H9 (cell line): ENCODE data around the gene MICA. TPM values are rescaled to one million over a fixed set of nuclear protein-coding genes. Genes with fewer than 3 reads are reported as not detected.
A peak's percentile ranks its signal among the peaks of the same experiment; 100 is the strongest.

Experiments used
- DNase-seq: peaks from one replicate; pipeline ENCODE4 v3.0.0-alpha.2; 2017
- H2AFZ ChIP-seq: one replicate; pipeline ENCODE4 v1.6.1; 2013; ENCODE audit warnings: mild to moderate bottlenecking, low read length, control low read depth, moderate library complexity
- H2AK5ac ChIP-seq: 2 replicates; pipeline ENCODE4 v1.6.1; 2013; ENCODE audit warnings: low read length, control low read depth, mixed read lengths; ENCODE audit not compliant: insufficient read length
- H2BK120ac ChIP-seq: one replicate; pipeline ENCODE4 v1.6.1; 2013; ENCODE audit warnings: low read depth, mild to moderate bottlenecking, low read length, control low read depth, inconsistent platforms; ENCODE audit not compliant: poor library complexity, severe bottlenecking
- H2BK12ac ChIP-seq: 2 replicates; pipeline ENCODE4 v1.6.1; 2013; ENCODE audit warnings: low read length, control low read depth, mixed read lengths, low read depth; ENCODE audit not compliant: insufficient read length
- H2BK15ac ChIP-seq: 2 replicates; pipeline ENCODE4 v1.6.1; 2013; ENCODE audit warnings: low read depth, low read length, control low read depth
- H2BK20ac ChIP-seq: one replicate; pipeline ENCODE4 v1.6.1; 2013; ENCODE audit warnings: low read depth, mild to moderate bottlenecking, low read length, control low read depth, inconsistent platforms; ENCODE audit not compliant: poor library complexity, severe bottlenecking
- H2BK5ac ChIP-seq: 2 replicates; pipeline ENCODE4 v1.6.1; 2013; ENCODE audit warnings: low read length, control low read depth, mixed read lengths; ENCODE audit not compliant: insufficient read length
- H3K14ac ChIP-seq: 2 replicates; pipeline ENCODE4 v1.6.1; 2013; ENCODE audit warnings: low read length, control low read depth; ENCODE audit not compliant: insufficient read depth
- H3K18ac ChIP-seq: 2 replicates; pipeline ENCODE4 v1.6.1; 2013; ENCODE audit warnings: low read depth, mild to moderate bottlenecking, mixed read lengths, low read length, control low read depth; ENCODE audit not compliant: insufficient read length
- H3K23ac ChIP-seq: 2 replicates; pipeline ENCODE4 v1.6.1; 2013; ENCODE audit warnings: low read length, control low read depth, mixed read lengths, low read depth; ENCODE audit not compliant: insufficient read length
- H3K23me2 ChIP-seq: 2 replicates; pipeline ENCODE4 v1.6.1; 2013; ENCODE audit warnings: low read depth, mild to moderate bottlenecking, mixed read lengths, low read length, control low read depth; ENCODE audit not compliant: insufficient read length, poor library complexity, severe bottlenecking
- H3K27ac ChIP-seq: 2 replicates; pipeline ENCODE4 v1.5.1; 2013; ENCODE audit warnings: low read length, control low read depth, mixed read lengths, low read depth; ENCODE audit not compliant: insufficient read length
- H3K27me3 ChIP-seq: 2 replicates; pipeline ENCODE4 v1.6.1; 2013; ENCODE audit warnings: low read length, control low read depth, inconsistent platforms; ENCODE audit not compliant: insufficient read depth
- H3K4ac ChIP-seq: 2 replicates; pipeline ENCODE4 v1.6.1; 2013; ENCODE audit warnings: low read depth, mild to moderate bottlenecking, control low read depth, inconsistent platforms, low read length, moderate library complexity
- H3K4me1 ChIP-seq: 2 replicates; pipeline ENCODE4 v1.6.1; 2013; ENCODE audit warnings: low read length, control low read depth, inconsistent platforms; ENCODE audit not compliant: insufficient read depth
- H3K4me2 ChIP-seq: 2 replicates; pipeline ENCODE4 v1.6.1; 2013; ENCODE audit warnings: low read length, control low read depth, mixed read lengths; ENCODE audit not compliant: insufficient read length, insufficient read depth
- H3K56ac ChIP-seq: 2 replicates; pipeline ENCODE4 v1.6.1; 2013; ENCODE audit warnings: low read depth, mild to moderate bottlenecking, mixed read lengths, low read length, control low read depth; ENCODE audit not compliant: insufficient read length
- H3K79me1 ChIP-seq: 2 replicates; pipeline ENCODE4 v1.6.1; 2013; ENCODE audit warnings: low read depth, mild to moderate bottlenecking, moderate library complexity, low read length, control low read depth, inconsistent platforms; ENCODE audit not compliant: insufficient read depth, poor library complexity, severe bottlenecking
- H3K79me2 ChIP-seq: 2 replicates; pipeline ENCODE4 v1.6.1; 2013; ENCODE audit warnings: low read length, control low read depth, inconsistent platforms; ENCODE audit not compliant: insufficient read depth
- H3K9ac ChIP-seq: 2 replicates; pipeline ENCODE4 v1.6.1; 2013; ENCODE audit warnings: low read length, control low read depth, mixed read lengths; ENCODE audit not compliant: insufficient read length; ENCODE audit errors: extremely low read depth
- H3K9me3 ChIP-seq: one replicate; pipeline ENCODE4 v1.6.1; 2013; ENCODE audit warnings: low read depth, low read length, inconsistent platforms; ENCODE audit not compliant: control insufficient read depth
- H3T11ph ChIP-seq: one replicate; pipeline ENCODE4 v1.6.1; 2013; ENCODE audit warnings: mild to moderate bottlenecking, low read length, control low read depth, inconsistent platforms
- H4K20me1 ChIP-seq: one replicate; pipeline ENCODE4 v1.6.1; 2013; ENCODE audit not compliant: control insufficient read depth, insufficient read length, insufficient read depth
- H4K5ac ChIP-seq: 2 replicates; pipeline ENCODE4 v1.6.1; 2013; ENCODE audit warnings: low read depth, mild to moderate bottlenecking, mixed read lengths, low read length, control low read depth; ENCODE audit not compliant: insufficient read length
- H4K8ac ChIP-seq: replicated peaks from 2 replicates; pipeline ENCODE4 v1.6.1; 2013; ENCODE audit warnings: low read length, control low read depth, mixed read lengths, low read depth; ENCODE audit not compliant: insufficient read length
- H4K91ac ChIP-seq: 2 replicates; pipeline ENCODE4 v1.6.1; 2013; ENCODE audit warnings: low read depth, mild to moderate bottlenecking, moderate library complexity, mixed read lengths, low read length, control low read depth; ENCODE audit not compliant: insufficient read length
- H3K27ac Mint-ChIP-seq, 3 experiments: 2 replicates in 2 of 3; 3 replicates in 1 of 3; pipeline ENCODE4 v1.8.0; 2020 to 2021; ENCODE audit warnings: mixed read lengths in 3 of 3, mild to moderate bottlenecking in 1 of 3, moderate library complexity in 1 of 3
- H3K27me3 Mint-ChIP-seq: 2 replicates; pipeline ENCODE4 v1.8.0; 2021; ENCODE audit warnings: low read depth, mild to moderate bottlenecking, moderate library complexity, mixed read lengths
- H3K36me3 Mint-ChIP-seq, 3 experiments: 2 replicates in 2 of 3; 3 replicates in 1 of 3; pipeline ENCODE4 v1.8.0; 2020 to 2021; ENCODE audit warnings: low read depth in 3 of 3, mixed read lengths in 3 of 3; ENCODE audit not compliant: insufficient read depth in 1 of 3
- H3K4me1 Mint-ChIP-seq, 2 experiments: 2 replicates each; pipeline ENCODE4 v1.8.0; 2020; ENCODE audit warnings: mixed read lengths in 2 of 2
- H3K4me3 Mint-ChIP-seq, 2 experiments: 2 replicates in 1 of 2; 3 replicates in 1 of 2; pipeline ENCODE4 v1.8.0; 2020 to 2021; ENCODE audit warnings: mild to moderate bottlenecking in 2 of 2, mixed read lengths in 2 of 2, moderate library complexity in 1 of 2
- H3K9me3 Mint-ChIP-seq, 2 experiments: 2 replicates in 1 of 2; 3 replicates in 1 of 2; pipeline ENCODE4 v1.8.0; 2020; ENCODE audit warnings: mild to moderate bottlenecking in 2 of 2, mixed read lengths in 2 of 2, moderate library complexity in 1 of 2
- CTCF ChIP-seq: fragments of 200-600 bp; sonication (generic); conservative IDR thresholded peaks from 3 replicates; pipeline ENCODE4 v1.8.0; 2021; ENCODE audit warnings: antibody characterized with exemption, mild to moderate bottlenecking
- WGBS: extraction: QIAGEN DNeasy Blood & Tissue Kit; methylation state at CpG from one replicate; pipeline ENCODE4 v1.1.7; 2013; ENCODE audit warnings: missing lambda C conversion rate, low lambda C conversion rate, mixed read lengths; ENCODE audit not compliant: insufficient read length; ENCODE audit errors: extremely low coverage; 5-methylcytosine and 5-hydroxymethylcytosine counted together
- total RNA-seq: library from RNA; stranded (reverse); gene quantifications from 2 replicates; pipeline ENCODE4 v1.2.1, GENCODE V29; 2021

MICA gene
- total RNA-seq, 1 experiment from 2014 or later = 8.5 TPM

- peaks cover 97% of the 10 kb centered on the region for H3K27me3 Mint-ChIP-seq
- WGBS = no CpG with 5 or more reads among the region's 11 CpGs
- H3K4me1 ChIP-seq = no peaks in the 10 kb centered on the region
- peak overlapping the region in 1 of 2 experiments; percentile 74; a peak in 1 of 5 replicates for H3K4me3 Mint-ChIP-seq
- H3K23ac ChIP-seq = no peak overlapping the region
- no peak overlapping the region for H2AFZ ChIP-seq
- no peak overlapping the region for H2BK20ac ChIP-seq
- no peak overlapping the region for H4K5ac ChIP-seq
- peaks cover 3% of the 10 kb centered on the region; the same call in 1 of the 2 replicates for H3K27me3 ChIP-seq
- peaks cover 6 to 18% (median 10%) of the 10 kb centered on the region in 3 experiments for H3K36me3 Mint-ChIP-seq
- no peaks in the 10 kb centered on the region for H3K9me3 ChIP-seq
- no peak for TF ChIP-seq CTCF
- no peak for DNase-seq
- no peak overlapping the region for H3T11ph ChIP-seq
- H2BK15ac ChIP-seq = no peak overlapping the region
- H3K56ac ChIP-seq = no peak overlapping the region
- H3K23me2 ChIP-seq = no peaks in the 10 kb centered on the region
- H3K14ac ChIP-seq = no peak overlapping the region
- no peak overlapping the region for H2BK120ac ChIP-seq
- H2BK5ac ChIP-seq = no peak overlapping the region
- H3K79me1 ChIP-seq = no peaks in the 10 kb centered on the region
- H3K9me3 Mint-ChIP-seq = no peaks in the 10 kb centered on the region
- H3K18ac ChIP-seq = no peak overlapping the region
- H3K27ac Mint-ChIP-seq = no peak overlapping the region
- H3K9ac ChIP-seq = no peak overlapping the region
- no peak overlapping the region for H2AK5ac ChIP-seq
- H3K27ac ChIP-seq = no peak overlapping the region
- no peaks in the 10 kb centered on the region for H4K20me1 ChIP-seq
- H3K4me1 Mint-ChIP-seq = peaks cover 4 to 8% of the 10 kb centered on the region in 2 experiments
- no peak overlapping the region for H4K8ac ChIP-seq
- no peak overlapping the region for H3K4ac ChIP-seq
- no peak overlapping the region for H3K4me2 ChIP-seq
- no peaks in the 10 kb centered on the region for H3K79me2 ChIP-seq
- H4K91ac ChIP-seq = no peak overlapping the region
- H2BK12ac ChIP-seq = no peak overlapping the region
Measured at GRCh38 chr6:31354864-31355582, 48.4 kb upstream of the MICA start.
